Activated T-helper 1 cell treated with Interleukin-2 at 50 U/mL for 16 hours (primary cell): ENCODE measurements around the gene FGF9.

Source experiments
- DNase-seq: peaks from one replicate; pipeline ENCODE4 v3.0.0-alpha.2; 2020; ENCODE audit warnings: low read depth

Gene FGF9

DNA sequence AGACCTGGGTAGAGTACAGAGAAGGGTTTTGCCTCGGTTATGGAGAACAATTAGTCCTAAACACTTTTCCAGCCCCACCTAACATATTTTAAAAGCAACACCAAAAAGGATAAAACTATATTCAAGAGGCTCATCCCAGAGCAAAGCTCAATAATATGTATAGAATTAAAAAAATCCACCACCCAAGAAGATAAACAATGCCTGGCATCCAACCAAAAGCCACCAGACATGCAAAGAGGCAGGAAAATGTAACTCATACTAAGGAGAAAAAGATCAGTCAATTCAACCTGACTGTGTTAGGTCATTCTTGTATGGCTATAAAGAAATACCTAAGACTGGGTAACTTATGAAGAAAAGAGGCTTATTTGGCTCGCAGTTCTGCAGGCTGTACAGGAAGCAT is 39.3 kb downstream of the FGF9 start:
- DNase-seq, result no peak

DNA sequence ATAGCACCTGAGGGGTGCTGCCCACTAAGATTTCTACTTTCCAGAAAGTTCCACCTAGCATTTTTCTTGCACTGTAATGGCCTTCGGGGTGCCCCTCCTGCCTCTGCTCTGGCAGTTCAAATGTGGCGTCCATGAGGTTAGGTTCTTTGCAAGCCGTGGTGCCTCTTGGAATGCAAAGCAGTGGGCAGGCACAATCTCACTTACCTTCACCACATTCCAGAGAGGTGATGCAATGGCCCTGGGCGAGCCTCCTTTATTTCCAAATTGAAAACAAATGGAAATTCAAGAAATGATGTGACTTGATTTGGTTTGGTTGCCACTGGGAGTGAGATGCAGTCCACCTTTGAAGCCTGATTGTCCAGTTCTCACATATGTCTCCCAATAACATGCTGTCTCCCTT is 46.9 kb downstream of the FGF9 start:
- no peak for DNase-seq

DNA sequence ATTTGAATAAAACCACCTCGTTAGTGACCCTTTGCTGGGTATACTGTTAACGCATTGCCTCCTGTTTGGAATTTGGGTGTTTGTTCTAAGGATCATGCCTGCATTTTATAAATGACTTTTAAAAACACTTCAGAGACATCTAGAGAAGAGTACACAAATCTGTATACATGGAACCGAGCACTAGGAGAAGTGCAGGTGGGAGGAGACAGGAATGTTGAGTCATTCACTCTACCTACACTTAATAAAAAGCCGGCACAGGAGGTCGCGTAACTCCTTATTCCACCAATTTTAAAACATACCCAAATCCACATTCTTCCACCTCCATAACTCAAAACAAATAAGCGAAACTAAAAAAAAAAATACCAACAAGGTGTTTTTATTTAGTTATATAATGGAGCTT is 48.6 kb downstream of the FGF9 start:
- DNase-seq, result no peak

DNA sequence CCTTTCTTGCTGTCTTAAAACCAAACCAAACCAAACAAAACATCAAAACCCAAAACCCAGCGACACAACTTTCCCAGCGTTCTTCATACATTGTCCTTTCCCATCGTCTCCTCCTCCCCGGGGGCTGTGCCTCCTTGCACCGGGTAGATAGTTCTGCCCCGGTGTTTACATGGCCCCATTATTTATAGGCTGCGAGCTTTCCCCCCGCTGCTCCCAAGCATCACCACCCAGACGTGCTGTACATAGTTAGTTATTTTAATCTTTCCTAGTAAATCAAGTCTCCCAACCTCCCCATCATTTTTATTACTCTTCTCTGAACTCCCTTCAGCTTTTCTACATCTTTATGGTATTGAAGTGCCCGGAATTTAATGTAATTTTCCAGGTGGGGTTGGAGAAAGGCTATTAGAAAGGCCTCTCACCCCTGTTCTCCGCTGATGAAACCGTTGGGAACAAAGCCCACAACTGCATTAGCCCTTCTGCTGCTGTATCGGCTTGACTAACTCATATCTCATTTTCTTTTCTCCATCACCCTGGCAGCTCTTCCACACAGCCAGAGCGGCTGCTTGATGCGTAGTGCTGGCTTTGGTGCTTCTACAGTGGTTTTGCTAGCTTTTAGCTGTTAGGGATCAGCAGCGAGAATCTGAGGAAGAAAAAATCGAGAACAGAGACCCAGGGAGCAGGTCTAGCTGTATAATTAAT is 53.1 kb downstream of the FGF9 start:
- DNase-seq, result no peak

DNA sequence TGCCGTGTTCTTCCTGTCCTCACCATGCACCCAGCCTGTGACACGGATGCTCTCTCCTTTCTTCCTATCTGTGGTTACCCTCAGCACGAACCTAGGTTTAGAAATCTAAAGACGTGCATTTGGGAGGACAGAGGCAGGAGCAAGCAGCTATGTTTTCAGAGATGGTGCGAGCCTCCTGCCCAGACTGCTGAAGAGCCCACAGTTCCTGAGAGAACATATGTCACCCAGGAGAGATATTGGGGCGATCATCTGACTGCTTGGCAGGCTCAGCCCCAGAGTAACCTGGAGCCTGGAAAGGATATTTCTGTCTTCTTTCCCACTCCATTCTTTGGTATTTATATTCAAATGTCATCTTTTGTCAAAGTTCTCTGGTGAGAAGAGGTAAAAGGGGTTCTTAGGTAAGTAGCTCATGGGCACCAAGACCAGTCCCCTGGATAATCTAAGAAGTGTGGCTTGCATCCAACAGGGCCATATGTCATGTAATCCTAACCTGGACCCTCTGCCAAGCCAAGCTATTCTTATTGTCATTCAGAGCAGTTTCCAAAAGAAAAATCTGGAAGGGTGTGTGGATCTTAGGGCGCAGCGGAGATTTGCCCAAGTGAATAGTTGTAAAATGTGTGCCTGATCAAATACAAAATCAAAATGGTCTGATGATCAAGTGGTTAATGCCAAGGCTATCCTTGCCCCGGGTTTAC is 59.5 kb downstream of the FGF9 start:
- no peak for DNase-seq

DNA sequence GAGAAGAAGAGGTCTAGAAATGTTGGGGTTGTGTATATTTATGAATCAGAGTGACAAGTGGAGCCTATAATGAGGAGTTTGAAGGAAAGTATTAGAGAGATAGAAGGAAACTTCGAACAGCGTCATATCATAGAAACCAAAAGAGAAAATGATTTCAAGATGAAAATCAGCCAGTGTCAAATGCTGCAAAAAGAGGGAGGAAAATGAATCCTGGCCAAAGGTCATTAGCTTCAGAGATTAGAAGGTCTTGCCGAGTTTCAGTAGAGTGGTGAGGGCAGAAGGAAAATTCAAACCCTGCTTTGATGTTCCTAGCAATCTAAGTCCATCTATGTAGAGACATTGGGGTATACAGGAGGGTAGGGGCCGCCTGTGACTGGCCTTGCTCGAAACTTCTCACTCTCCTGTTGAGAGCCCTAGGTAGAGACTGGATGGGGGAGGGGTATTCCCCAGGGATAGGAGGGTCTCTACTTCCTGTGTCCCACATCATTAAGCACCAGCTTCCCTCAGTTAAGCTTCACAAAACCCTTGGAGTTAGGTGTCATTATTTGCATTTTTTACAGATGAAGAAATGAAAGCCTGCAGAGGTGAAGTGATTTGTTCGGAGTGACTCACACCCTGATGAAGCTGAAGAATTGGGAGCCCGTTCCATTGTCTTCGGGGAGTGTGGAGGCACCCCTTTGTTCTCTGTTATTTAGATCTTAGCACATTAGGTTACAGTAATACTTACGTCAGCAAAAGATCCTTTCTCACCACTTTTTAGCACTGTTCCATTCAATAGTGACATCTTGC is 62.8 kb downstream of the FGF9 start:
- no peak for DNase-seq

DNA sequence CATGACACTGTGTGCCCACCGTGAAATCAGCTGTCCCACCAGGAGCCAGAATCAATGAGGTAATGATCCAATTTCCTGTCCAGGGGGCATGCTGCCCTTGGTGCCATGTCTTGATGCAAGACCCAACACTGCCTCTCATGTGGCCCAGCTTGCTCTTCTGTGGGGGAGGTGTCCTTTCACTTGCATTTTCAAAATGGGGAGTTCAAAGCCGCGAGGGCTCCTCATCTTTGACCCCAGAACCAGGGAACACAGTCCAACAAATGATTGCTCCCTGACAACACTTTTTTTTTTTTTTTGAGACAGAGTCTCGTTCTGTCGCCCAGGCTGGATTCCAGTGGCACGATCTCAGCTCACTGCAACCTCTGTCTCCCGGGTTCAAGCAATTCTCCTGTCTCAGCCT is 64.1 kb downstream of the FGF9 start:
- no peak for DNase-seq

DNA sequence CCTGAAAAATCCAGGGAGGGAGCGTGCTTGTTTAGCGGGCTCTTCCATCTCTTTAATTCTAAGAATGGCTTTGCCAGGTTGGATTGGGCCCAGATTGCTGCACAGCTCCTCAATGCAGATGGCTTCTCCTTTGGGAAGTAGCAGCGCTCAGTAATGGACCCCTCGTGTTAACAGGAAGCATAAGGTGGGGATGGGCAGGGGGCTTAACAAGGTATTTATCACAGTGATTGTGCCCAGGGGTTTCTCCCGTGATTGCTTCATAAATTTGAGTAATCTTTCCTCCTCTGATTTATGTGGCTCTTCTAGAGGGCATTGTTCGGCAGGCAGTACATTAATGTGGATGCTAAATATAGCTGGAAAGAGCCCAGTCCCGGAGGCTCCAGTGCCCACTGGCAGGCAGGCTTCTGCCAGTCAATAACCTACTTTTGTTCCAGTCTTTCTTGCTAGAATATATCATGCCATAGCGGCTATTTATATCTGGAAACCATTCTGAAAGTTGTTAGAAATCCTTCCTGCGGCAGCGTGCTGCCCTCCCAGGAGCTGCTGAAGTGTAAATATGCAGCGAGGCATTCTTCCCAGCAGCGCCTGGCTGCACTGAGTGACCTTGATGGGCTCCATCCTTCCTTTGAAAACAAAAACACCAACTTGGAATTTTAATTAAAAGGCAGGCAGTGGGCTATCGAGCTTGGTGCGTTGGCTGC is 65.0 kb downstream of the FGF9 start:
- no peak for DNase-seq

DNA sequence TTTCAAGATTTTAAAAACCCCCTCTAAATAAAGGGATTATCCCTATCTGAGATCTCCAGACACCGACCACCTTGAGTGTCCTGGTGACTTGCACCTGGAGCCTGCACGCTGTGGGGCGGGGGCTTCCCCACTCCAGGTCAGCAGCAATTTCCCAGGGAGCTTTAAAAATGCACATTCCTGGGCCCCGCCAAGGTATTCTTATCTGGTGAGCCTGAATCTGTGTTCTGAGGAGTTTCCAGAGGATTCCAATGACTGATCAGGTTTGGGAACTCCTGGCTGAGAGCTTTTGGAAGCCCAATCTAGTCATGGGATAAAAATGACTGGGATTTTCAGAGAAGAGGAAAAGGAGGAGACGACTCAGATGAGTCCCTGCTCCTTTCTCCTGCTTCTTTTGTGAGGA is 66.1 kb downstream of the FGF9 start:
- no peak for DNase-seq

DNA sequence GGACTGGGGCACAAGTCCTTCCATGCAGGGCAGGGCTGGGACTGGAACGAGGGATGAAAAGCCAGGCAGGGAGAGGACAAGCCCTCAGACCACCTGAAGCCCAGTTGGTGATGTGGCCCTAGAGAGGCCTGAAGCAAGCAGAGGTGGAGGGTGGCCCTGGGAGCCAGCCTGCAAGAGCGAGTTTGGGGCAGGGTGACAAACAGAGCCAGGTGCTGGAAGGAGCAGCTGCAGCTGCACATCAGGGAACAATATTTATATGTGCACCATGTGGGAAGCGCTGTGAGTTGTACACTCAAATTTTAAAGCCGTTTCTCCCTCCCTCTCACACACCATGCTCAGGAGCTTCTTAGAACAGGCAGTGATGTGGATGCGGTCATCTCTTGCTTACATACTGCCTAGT is 67.8 kb downstream of the FGF9 start:
- no peak for DNase-seq

DNA sequence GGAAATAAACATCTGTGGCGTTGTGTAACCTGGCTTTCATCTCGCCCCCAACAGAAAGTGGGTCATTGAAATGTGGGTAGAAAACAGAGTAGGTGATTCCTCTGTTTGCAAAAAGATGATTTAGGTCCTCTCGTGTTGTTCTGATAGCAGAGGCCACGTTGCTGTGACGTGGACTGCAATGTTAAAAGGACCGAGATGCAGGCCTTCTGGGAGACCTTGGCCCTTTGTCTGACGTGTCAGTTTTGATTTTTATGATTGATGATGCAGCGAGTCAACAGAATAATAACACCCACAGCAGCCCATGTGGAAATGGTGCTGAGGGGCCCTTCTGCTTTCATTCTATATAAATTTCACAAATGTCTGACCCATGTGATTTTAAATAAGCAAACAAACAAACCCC is 68.9 kb downstream of the FGF9 start:
- DNase-seq, result no peak

DNA sequence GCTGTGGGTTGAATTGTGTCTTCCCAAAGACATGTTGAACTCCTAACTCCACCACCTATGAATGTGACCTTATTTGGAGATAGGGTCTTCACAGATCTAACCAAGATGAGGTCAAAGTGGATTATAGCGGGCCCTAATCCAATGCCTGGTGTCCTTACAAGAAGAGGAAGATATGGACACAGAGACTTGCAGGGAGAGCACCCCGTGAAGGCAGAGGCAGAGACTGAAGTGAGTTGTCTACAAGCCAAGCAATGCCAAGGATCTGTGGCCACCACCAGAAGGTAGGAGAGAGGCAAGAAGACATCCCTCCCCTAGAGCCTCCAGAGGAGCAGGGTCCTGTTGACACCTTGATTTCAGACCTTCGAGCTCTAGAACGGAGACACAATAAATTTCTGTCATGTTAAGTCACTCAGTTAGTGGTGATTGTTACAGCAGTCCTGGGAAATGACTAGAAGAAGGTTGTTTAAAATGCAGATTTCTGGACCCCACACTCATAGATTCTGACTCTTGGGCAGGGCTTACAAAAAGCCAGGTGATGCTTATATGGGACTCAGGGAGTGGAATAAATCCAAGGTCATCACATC is 70.6 kb downstream of the FGF9 start:
- no peak for DNase-seq

DNA sequence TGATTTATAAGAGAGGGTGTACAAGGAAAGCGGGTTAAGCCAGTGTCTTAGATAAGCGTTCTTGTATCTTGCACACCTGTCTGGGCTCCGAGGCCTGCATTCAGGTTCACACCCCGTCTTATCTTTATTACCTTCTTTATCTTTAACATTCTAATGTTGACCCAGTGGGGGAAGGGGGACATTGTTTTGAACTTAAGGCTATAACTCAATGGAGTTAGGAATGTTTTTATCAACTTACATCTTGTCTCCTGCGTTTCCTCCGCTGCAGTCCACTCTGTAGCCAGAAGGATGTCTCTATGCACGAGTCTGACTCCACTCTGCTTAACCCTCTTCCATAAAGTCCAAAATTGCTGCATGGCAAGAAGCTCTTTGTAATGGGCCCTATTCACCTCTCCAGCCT is 71.2 kb downstream of the FGF9 start:
- no peak for DNase-seq

DNA sequence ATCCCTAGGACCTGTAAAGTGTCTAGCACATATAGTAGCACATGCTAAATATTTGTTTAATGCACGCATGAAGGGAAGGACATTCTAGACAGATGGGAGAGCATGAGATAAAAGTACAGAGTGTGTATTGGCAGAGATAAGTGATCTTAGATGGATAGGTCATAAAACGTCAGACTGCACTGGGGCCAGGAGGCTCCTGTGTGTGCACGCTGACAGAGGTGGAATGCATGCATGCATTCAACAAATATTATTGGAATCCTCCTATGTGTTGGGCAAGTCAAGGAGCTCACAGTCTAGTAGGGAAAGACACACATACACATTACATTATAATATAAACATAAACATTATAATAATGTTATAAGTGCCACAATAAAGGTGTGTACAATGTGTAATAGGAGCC is 73.3 kb downstream of the FGF9 start:
- no peak for DNase-seq

DNA sequence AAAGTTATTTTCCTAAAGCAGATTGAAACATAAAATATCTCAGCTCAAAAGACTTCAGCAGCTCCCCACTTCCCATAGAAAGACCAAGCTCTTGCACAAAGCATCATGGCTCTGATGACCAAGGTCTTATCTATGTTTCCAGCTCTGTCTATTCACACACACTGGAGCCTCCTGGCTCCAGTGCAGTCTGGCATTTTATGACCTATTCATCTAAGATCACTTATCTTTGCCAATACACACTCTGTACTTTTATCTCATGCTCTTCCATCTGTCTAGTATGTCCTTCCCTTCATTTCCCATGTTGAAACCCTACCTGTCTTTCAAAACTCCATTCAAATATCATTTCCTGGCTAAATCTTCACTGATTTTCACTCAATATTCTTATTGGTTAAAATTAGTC is 74.4 kb downstream of the FGF9 start:
- DNase-seq, result no peak

DNA sequence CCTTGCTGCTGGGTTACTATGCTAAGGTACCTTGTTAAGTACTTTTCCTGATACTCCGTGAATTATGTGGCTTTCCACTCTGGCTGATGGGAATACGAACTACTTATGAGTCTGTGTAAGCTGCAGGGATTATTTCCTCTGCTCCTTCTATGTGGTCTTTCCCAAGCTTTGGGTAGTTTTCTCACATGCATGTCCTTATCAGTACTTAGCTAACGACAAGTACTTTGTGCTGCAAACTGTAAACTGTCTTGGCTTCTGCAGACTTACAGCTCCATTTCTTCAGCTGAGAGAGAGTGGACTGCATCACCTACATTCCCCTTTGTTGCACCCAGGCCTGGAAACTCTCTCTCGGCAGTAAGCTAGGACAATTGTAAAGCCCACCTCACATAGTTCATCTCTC is 76.6 kb downstream of the FGF9 start:
- DNase-seq, result no peak

DNA sequence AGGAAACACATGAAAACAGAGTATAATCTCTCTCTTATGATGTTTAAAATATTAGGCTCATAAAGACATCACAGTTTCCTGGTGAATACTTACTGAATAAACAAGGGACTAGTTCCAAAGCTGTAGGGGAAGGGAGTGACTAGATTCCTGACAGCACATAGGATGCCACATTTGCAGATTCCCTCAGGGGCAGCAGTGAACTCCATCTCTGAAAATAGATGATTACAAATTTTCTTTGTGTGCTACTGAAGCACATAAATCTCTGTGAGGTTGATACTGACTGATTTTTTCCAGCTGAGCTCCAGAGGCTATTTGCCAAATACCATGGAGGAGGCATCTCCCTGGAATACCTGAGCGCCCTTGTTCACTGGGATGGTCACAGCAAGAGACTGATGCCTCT is 77.3 kb downstream of the FGF9 start:
- DNase-seq, result no peak

DNA sequence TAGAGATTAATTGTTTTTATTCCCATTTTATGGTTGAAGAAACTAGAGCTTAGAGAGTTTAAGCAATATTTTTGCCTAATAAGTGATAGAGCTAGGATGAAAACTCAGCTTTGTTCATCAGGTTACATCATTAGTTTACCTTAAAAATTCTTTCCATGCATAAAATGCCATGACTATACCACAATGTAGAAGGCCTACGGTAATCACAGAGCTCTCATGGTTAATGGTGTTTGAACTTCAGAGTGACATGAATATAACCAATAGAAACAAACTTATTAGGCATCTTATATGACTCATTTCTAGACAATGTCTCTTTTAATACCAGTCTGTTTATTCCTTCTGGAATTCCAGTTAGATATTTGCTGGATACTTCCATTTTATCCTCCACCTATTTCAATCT is 78.5 kb downstream of the FGF9 start:
- no peak for DNase-seq

DNA sequence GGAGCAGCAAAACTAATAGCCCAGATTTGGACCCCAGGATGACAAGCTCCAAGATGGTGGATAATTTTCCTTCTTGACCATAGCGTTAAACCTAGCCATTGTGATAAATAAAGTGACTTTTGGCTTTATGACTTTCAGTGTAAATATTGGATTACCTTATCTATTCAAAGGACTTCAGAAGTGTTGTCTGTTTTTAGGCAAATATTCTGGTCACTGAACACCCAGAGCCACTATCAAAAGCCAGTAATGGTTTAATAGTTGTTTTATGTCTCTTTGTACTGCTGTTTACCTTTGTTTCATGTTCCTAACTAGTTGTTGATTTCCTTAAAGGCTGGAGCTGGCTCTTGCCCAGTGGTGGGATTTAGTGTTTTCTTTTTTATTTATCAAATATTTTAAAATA is 81.6 kb downstream of the FGF9 start:
- no peak for DNase-seq

DNA sequence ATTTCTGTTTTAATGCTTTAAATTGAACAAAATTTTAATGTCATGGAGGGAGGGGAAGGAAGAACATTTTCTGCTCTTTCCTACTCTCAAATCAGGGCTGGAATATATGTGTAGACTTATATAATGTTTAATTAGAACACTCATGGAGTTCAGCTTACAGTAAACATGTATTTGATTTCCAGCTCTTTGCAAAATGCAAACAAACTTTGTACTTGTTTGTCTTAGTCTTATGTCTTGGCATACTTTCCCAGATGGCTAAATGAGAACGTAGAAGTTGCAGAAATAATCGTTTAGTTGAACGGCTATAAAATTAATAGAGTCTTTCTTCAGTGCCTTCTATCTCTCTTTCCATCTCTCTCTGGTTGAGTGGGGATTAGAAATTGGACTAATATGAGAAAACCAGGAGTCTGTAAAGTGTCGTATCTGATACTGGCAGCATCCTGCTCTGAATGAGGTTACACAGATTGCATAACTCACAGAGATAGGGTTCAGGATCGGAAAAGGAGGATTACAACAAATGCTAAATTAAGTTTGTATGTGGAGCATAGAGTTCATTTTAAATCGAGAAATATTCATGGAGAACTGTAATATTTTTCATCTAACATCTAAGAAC is 82.3 kb downstream of the FGF9 start:
- DNase-seq, result no peak
